Stimulated activated naive CD8-positive, alpha-beta T cell treated with anti-CD3 and anti-CD28 coated beads, Interleukin-15, amount 100 ng/mL, for 72 hours (primary cell): ENCODE results near the gene CBLC.
A peak's percentile ranks its signal among the peaks of the same experiment; 100 is the strongest.

Source experiments
- ATAC-seq: fragments of 150-1000 bp; cut with Tn5 transposase; 2 replicates; pipeline ENCODE4 v1.10.0; 2021; ENCODE audit warnings: mild to moderate bottlenecking, moderate library complexity
- DNase-seq, 2 donors: peaks; one replicate each; pipeline ENCODE4 v3.0.0; 2021 to 2022
- H3K27ac Mint-ChIP-seq, 2 donors: one replicate each; pipeline ENCODE4 v1.8.0; 2022; ENCODE audit warnings: mild to moderate bottlenecking in 2 of 2, mixed read lengths in 2 of 2, moderate library complexity in 2 of 2
- H3K27me3 Mint-ChIP-seq: one replicate; pipeline ENCODE4 v1.8.0; 2022; ENCODE audit warnings: mixed read lengths
- H3K4me1 Mint-ChIP-seq: one replicate; pipeline ENCODE4 v1.8.0; 2022; ENCODE audit warnings: mild to moderate bottlenecking, mixed read lengths
- H3K4me3 Mint-ChIP-seq, 2 donors: one replicate each; pipeline ENCODE4 v1.8.0; 2022; ENCODE audit warnings: mild to moderate bottlenecking in 2 of 2, mixed read lengths in 2 of 2, moderate library complexity in 1 of 2
- H3K9me3 Mint-ChIP-seq, 2 donors: one replicate each; pipeline ENCODE4 v1.8.0; 2022; ENCODE audit warnings: mixed read lengths in 2 of 2

The CBLC gene

GRCh38 chr19:44753932-44754749 lies 23.5 kb upstream of the CBLC start:
- peak; percentile 42 for ATAC-seq
- peak overlapping the region; percentile 96 to 98 for H3K27ac Mint-ChIP-seq
- H3K27me3 Mint-ChIP-seq: no peaks in the 10 kb centered on the region
- H3K9me3 Mint-ChIP-seq: no peaks in the 10 kb centered on the region
- H3K4me3 Mint-ChIP-seq: peak overlapping the region; percentile 94 to 98
- peak; percentile 52 to 79 for DNase-seq
- H3K4me1 Mint-ChIP-seq: peaks cover 79% of the 10 kb centered on the region

GRCh38 chr19:44754750-44755080 lies 23.0 kb upstream of the CBLC start:
- Mint-ChIP-seq H3K27ac (peak overlapping the region; percentile 92 to 96), H3K4me3 (peak overlapping the region; percentile 94 to 98), H3K4me1 (peaks cover 78% of the 10 kb centered on the region), H3K9me3 (no peaks in the 10 kb centered on the region), H3K27me3 (no peaks in the 10 kb centered on the region)
- ATAC-seq (no peak), DNase-seq (no peak)

- H3K9me3 Mint-ChIP-seq: no peaks in the 10 kb centered on the region
Measured at GRCh38 chr19:44755219-44755618, 22.5 kb upstream of the CBLC start.

GRCh38 chr19:44756089-44756562 lies 21.6 kb upstream of the CBLC start:
- no peak for DNase-seq
- Mint-ChIP-seq H3K27me3 (no peaks in the 10 kb centered on the region), H3K4me3 (no peak overlapping the region), H3K27ac (peak overlapping the region in 1 of 2 donors; percentile 33), H3K9me3 (no peaks in the 10 kb centered on the region), H3K4me1 (peaks cover 78% of the 10 kb centered on the region)
- no peak for ATAC-seq

More at GRCh38 chr19:44755219-44755618, 22.5 kb upstream of the CBLC start:
- H3K4me1 Mint-ChIP-seq: peaks cover 78% of the 10 kb centered on the region
- ATAC-seq (no peak), DNase-seq (no peak)
- peak overlapping the region; percentile 92 to 96 for H3K27ac Mint-ChIP-seq
- peak overlapping the region; percentile 94 to 98 for H3K4me3 Mint-ChIP-seq
- no peaks in the 10 kb centered on the region for H3K27me3 Mint-ChIP-seq

GRCh38 chr19:44757057-44757734 lies 20.5 kb upstream of the CBLC start:
- no peak overlapping the region for H3K4me3 Mint-ChIP-seq
- H3K9me3 Mint-ChIP-seq: no peaks in the 10 kb centered on the region
- DNase-seq: no peak

GRCh38 chr19:44757735-44758505 lies 19.8 kb upstream of the CBLC start:
- H3K4me1 Mint-ChIP-seq: peaks cover 72% of the 10 kb centered on the region
- DNase-seq (no peak), ATAC-seq (no peak)
- H3K4me3 Mint-ChIP-seq: no peak overlapping the region
- no peaks in the 10 kb centered on the region for H3K27me3 Mint-ChIP-seq
- no peak overlapping the region for H3K27ac Mint-ChIP-seq
- no peaks in the 10 kb centered on the region for H3K9me3 Mint-ChIP-seq

More at GRCh38 chr19:44757057-44757734, 20.5 kb upstream of the CBLC start:
- no peak for ATAC-seq
- H3K4me1 Mint-ChIP-seq: peaks cover 72% of the 10 kb centered on the region
- no peaks in the 10 kb centered on the region for H3K27me3 Mint-ChIP-seq
- no peak overlapping the region for H3K27ac Mint-ChIP-seq

- H3K27me3 Mint-ChIP-seq: no peaks in the 10 kb centered on the region
- H3K27ac Mint-ChIP-seq: no peak overlapping the region
- DNase-seq: no peak
- H3K9me3 Mint-ChIP-seq: no peaks in the 10 kb centered on the region
- no peak for ATAC-seq
- no peak overlapping the region for H3K4me3 Mint-ChIP-seq
- H3K4me1 Mint-ChIP-seq: peaks cover 69% of the 10 kb centered on the region
Measured at GRCh38 chr19:44758596-44758995, 19.1 kb upstream of the CBLC start.

GRCh38 chr19:44759083-44759804 lies 18.4 kb upstream of the CBLC start:
- Mint-ChIP-seq H3K4me3 (peak overlapping the region in 1 of 2 donors; percentile 40), H3K9me3 (no peaks in the 10 kb centered on the region), H3K27ac (peak overlapping the region in 1 of 2 donors; percentile 72), H3K27me3 (no peaks in the 10 kb centered on the region), H3K4me1 (peaks cover 74% of the 10 kb centered on the region)
- no peak for DNase-seq
- ATAC-seq: no peak

- no peaks in the 10 kb centered on the region for H3K9me3 Mint-ChIP-seq
- no peak overlapping the region for H3K27ac Mint-ChIP-seq
Measured at GRCh38 chr19:44762038-44762437, 15.7 kb upstream of the CBLC start.

GRCh38 chr19:44765033-44765948 lies 12.4 kb upstream of the CBLC start:
- DNase-seq: no peak
- H3K9me3 Mint-ChIP-seq: peaks cover 0 to 6% of the 10 kb centered on the region in 2 donors

More at GRCh38 chr19:44762038-44762437, 15.7 kb upstream of the CBLC start:
- Mint-ChIP-seq H3K4me1 (peaks cover 48% of the 10 kb centered on the region), H3K4me3 (no peak overlapping the region), H3K27me3 (no peaks in the 10 kb centered on the region)
- DNase-seq (no peak), ATAC-seq (no peak)

GRCh38 chr19:44765949-44766335 lies 11.7 kb upstream of the CBLC start:
- Mint-ChIP-seq H3K4me3 (no peak overlapping the region), H3K4me1 (peaks cover 56% of the 10 kb centered on the region), H3K9me3 (peaks cover 0 to 6% of the 10 kb centered on the region in 2 donors), H3K27me3 (no peaks in the 10 kb centered on the region), H3K27ac (no peak overlapping the region)
- ATAC-seq (no peak), DNase-seq (no peak)

More at GRCh38 chr19:44765033-44765948, 12.4 kb upstream of the CBLC start:
- H3K4me3 Mint-ChIP-seq: no peak overlapping the region
- H3K4me1 Mint-ChIP-seq: peaks cover 56% of the 10 kb centered on the region
- no peak for ATAC-seq
- H3K27ac Mint-ChIP-seq: peak overlapping the region in 1 of 2 donors; percentile 61
- H3K27me3 Mint-ChIP-seq: no peaks in the 10 kb centered on the region

GRCh38 chr19:44767295-44768180 lies 10.2 kb upstream of the CBLC start:
- Mint-ChIP-seq H3K27me3 (no peaks in the 10 kb centered on the region), H3K9me3 (peaks cover 0 to 6% of the 10 kb centered on the region in 2 donors), H3K27ac (no peak overlapping the region), H3K4me3 (no peak overlapping the region), H3K4me1 (peaks cover 47% of the 10 kb centered on the region)
- DNase-seq (peak in 1 of 2 donors; percentile 62), ATAC-seq (peak; percentile 55)

- Mint-ChIP-seq H3K4me1 (peaks cover 36% of the 10 kb centered on the region), H3K4me3 (peak overlapping the region; percentile 43 to 76), H3K9me3 (peaks cover 0 to 6% of the 10 kb centered on the region in 2 donors), H3K27me3 (no peaks in the 10 kb centered on the region), H3K27ac (peak overlapping the region; percentile 80 to 90)
- ATAC-seq (peak; percentile 97), DNase-seq (peak; percentile 97 to 98)
Measured at GRCh38 chr19:44770550-44771257, 7.0 kb upstream of the CBLC start.
